HS-27A (cell line): ENCODE data around the gene SCN4A.
"Not testable (repeated sequence)": the region's sequence is repeated elsewhere in the genome, so short reads cannot be mapped to it uniquely, and the experiment has no call there.

Experiments used
- DNase-seq: peaks from one replicate; pipeline ENCODE4 v3.0.0-alpha.2; 2012; ENCODE audit warnings: low read depth, missing footprints

Gene SCN4A

GRCh38 chr17:63934183-63935112 lies 38.3 kb downstream of the SCN4A start:
- no peak for DNase-seq

GRCh38 chr17:63933598-63933997 lies 39.1 kb downstream of the SCN4A start:
- DNase-seq: no peak

- DNase-seq: no peak
Measured at GRCh38 chr17:63932721-63933120, 40.0 kb downstream of the SCN4A start.

DNA sequence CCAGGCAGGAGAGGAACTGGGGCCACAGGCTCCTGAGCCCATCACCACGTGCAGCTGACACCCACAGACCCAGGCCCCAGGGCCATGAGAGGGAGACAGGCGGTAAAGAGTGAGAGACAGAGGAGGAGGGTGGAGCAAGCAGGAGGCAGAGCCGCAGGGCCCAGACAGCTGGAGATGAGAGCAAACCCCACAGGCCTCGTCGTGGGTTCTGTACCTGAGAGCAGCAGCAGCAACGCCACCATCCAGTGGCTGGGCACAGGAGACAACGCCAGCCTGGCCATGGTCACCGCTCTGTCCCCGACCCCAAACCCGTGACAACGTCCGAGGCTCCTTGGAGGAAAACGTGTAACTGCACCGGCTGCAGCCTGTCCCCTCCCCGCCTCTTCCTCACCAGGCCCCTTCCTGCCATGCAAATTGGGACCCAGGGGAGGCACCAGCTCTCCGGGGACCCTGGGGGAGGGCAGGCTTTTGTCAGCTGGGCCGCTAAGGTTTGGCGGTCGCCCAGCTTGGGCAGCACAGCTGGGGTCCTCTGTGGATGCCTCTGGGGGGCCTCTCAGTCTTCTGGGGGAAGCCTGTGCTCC lies 40.6 kb downstream of the SCN4A start, which contains the start of gene CD79B:
Gene CD79B (minus strand): TSS at position 351 of the 581 bp plus-strand sequence. CDS start 70 bp downstream, at position 281.
- DNase-seq: no peak

- DNase-seq: no peak
Measured at GRCh38 chr17:63930951-63931575, 41.7 kb downstream of the SCN4A start.

GRCh38 chr17:63929860-63930766 lies 42.6 kb downstream of the SCN4A start:
- DNase-seq: no peak

- no peak for DNase-seq
Measured at GRCh38 chr17:63928966-63929695, 43.6 kb downstream of the SCN4A start.

DNA sequence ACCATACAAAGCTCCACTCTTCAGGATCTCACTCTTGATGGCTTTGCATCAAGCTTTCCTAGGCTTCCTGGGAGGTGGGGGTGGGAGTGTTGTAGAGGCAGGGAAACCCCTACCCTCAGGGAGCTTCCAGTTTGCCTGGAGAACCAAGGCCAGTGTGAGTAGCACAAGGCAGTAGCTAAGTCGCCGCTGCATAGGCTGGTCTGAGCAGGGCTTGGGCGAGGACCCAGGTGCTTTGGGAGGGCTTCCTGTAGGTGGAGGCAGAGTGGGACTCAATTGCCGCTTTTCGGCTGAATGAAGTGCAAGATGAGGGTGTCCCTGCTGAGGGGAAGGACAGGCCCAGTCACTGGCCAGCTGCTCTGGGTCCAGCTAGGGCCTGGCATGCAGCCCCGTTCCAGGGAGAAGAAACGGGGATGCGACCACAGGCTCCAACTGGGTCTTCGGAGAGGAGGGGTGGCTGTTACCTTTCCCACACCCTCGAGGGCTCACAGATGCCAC lies 44.5 kb downstream of the SCN4A start:
- no peak for DNase-seq

DNA sequence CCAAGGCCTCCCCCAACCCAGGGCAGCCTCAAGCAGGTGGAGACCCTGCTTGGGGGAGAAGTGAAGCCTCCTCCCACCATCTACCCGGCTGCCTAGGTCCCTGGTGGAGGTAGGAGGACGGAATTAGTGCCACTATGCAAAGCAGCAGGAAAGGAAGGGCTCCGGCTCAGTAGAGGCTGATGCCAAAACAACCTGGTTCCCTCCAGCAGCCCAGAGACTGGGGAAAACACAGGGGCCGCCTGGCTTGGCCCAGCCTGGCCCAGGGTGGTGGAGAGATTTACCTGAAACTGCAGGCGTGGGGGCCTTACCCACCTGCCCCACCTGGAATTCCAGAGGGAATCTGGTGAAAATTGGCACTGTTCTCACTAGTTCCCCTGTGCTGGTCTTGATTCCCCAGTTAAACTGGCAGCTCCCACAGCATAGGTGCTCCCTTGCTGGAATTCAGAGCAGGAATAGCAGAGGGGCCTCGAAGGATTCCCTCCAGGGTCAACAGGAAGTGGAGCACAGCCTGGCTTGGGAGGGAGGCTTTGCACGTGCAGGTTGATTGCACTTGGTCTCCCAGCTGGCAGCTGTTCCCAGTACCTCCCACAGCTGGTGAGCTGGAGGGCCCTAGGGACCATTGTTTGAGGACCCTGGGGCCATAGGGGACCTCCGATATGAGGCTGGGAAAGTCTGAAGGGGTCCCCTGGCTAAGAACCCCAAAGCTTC lies 45.1 kb downstream of the SCN4A start:
- no peak for DNase-seq

GRCh38 chr17:63926164-63926563 lies 46.6 kb downstream of the SCN4A start:
- no peak for DNase-seq

GRCh38 chr17:63925615-63926014 lies 47.1 kb downstream of the SCN4A start:
- DNase-seq: no peak

GRCh38 chr17:63922402-63922801 lies 50.3 kb downstream of the SCN4A start:
- not testable (repeated sequence) for DNase-seq

GRCh38 chr17:63920779-63921178 lies 51.9 kb downstream of the SCN4A start:
- not testable (repeated sequence) for DNase-seq

- DNase-seq: not testable (repeated sequence)
Measured at GRCh38 chr17:63920050-63920449, 52.7 kb downstream of the SCN4A start.

DNA sequence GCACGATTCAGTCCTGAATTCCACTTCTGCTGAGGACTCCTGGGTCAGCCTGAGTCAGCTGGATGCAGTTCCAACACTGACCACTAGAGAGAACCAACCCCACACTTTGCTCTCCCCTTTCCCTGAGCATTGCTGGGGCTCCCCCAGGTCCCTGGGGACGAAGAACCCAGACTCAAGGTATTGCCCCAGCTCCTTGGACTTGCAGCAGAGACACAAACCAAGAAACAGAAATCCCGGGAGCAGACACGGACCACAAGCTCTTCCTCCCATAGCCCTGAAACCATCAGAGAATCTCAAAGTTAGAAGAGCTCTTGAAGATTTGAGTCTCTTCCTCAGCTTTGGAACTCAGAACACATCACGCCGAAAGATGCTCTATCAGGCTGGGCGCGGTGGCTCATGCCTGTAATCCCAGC lies 53.4 kb downstream of the SCN4A start:
- no peak for DNase-seq

- not testable (repeated sequence) for DNase-seq
Measured at GRCh38 chr17:63918789-63919305, 53.9 kb downstream of the SCN4A start, which contains the start of gene GH1. Gene GH1 (minus strand): TSS chr17:63918839. CDS start chr17:63918776, 63 bp downstream.

GRCh38 chr17:63918305-63918704 lies 54.4 kb downstream of the SCN4A start:
- DNase-seq: no peak

GRCh38 chr17:63917646-63918045 lies 55.1 kb downstream of the SCN4A start:
- DNase-seq: no peak

DNA sequence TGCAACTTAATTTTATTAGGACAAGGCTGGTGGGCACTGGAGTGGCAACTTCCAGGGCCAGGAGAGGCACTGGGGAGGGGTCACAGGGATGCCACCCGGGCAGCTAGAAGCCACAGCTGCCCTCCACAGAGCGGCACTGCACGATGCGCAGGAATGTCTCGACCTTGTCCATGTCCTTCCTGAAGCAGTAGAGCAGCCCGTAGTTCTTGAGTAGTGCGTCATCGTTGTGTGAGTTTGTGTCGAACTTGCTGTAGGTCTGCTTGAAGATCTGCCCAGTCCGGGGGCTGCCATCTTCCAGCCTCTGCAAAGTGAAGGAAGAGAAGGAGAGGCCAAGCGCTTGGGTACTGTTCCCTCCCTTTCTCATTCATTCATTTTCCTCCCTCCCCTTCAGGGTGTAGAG lies 55.5 kb downstream of the SCN4A start:
- DNase-seq: not testable (repeated sequence)
